H1 (cell line): ENCODE data around the gene TBCA. TPM values are rescaled to one million over a fixed set of nuclear protein-coding genes. Genes with fewer than 3 reads are reported as not detected.

ENCODE experiments used
- CTCF ChIA-PET: fragments of 300-600 bp; sonication (Branson Sonifier 250); formaldehyde crosslinking; loops from one replicate; lab custom pipeline; 2021; ENCODE audit not compliant: partially characterized antibody; lab: Charles Lee
- POLR2A ChIA-PET: fragments of 300-600 bp; sonication (Branson Sonifier 250); formaldehyde crosslinking; loops from one replicate; lab custom pipeline; 2021; ENCODE audit warnings: inconsistent platforms; ENCODE audit not compliant: partially characterized antibody; lab: Charles Lee
- DNase-seq, 2 experiments: peaks; one replicate each; pipeline versions ENCODE4 v3.0.0 to v3.0.0-alpha.2; 2010 to 2022; ENCODE audit warnings: low spot score in 2 of 2, low read depth in 1 of 2, mixed read lengths in 1 of 2
- FAIRE-seq: peaks from 2 replicates; lab custom pipeline; 2011; peaks lifted over from hg19 to GRCh38; lab: Jason Lieb, UNC
- H2AFZ ChIP-seq: 2 replicates; pipeline ENCODE4 v1.8.1; 2012; ENCODE audit warnings: low read length, inconsistent platforms
- H2AK5ac ChIP-seq: 2 replicates; pipeline ENCODE4 v1.6.1; 2013; ENCODE audit warnings: low read depth, low read length
- H2BK120ac ChIP-seq: replicated peaks from 2 replicates; pipeline ENCODE3; 2013; ENCODE audit warnings: low read depth, low read length, inconsistent platforms
- H2BK12ac ChIP-seq: 2 replicates; pipeline ENCODE4 v1.6.1; 2013; ENCODE audit warnings: low read depth, low read length
- H2BK15ac ChIP-seq: 2 replicates; pipeline ENCODE4 v1.6.1; 2013; ENCODE audit warnings: low read length
- H2BK20ac ChIP-seq: 2 replicates; pipeline ENCODE4 v1.6.1; 2013; ENCODE audit warnings: low read length
- H2BK5ac ChIP-seq: 2 replicates; pipeline ENCODE4 v1.6.1; 2013; ENCODE audit warnings: low read depth, low read length
- H3K14ac ChIP-seq: 2 replicates; pipeline ENCODE4 v1.6.1; 2013; ENCODE audit warnings: inconsistent platforms; ENCODE audit not compliant: insufficient read length
- H3K18ac ChIP-seq: 2 replicates; pipeline ENCODE4 v1.6.1; 2013; ENCODE audit warnings: low read length; ENCODE audit errors: extremely low read depth
- H3K23ac ChIP-seq: 2 replicates; pipeline ENCODE4 v1.6.1; 2013; ENCODE audit warnings: inconsistent platforms; ENCODE audit not compliant: insufficient read length
- H3K23me2 ChIP-seq: 2 replicates; pipeline ENCODE4 v1.6.1; 2013; ENCODE audit warnings: low read depth, low read length
- H3K27ac ChIP-seq: 2 replicates; pipeline ENCODE4 v1.6.1; 2011; ENCODE audit warnings: low read depth, low read length, inconsistent platforms
- H3K27me3 ChIP-seq, 4 experiments: replicated peaks in 1 of 4; 1 replicate in 1 of 4; 2 replicates in 3 of 4; pipeline versions ENCODE4 v1.6.1 to v1.8.1; 2011 to 2013; ENCODE audit warnings: low read length in 3 of 4, mild to moderate bottlenecking in 3 of 4, inconsistent platforms in 2 of 4, mixed read lengths in 2 of 4, moderate library complexity in 1 of 4; ENCODE audit not compliant: control insufficient read depth in 3 of 4, insufficient read depth in 3 of 4; ENCODE audit errors: extremely low read depth in 1 of 4
- H3K36me3 ChIP-seq, 4 experiments: 2 replicates each; pipeline versions ENCODE4 v1.6.1 to v1.8.1; 2011 to 2013; ENCODE audit warnings: mild to moderate bottlenecking in 4 of 4, low read length in 3 of 4, moderate library complexity in 2 of 4, control low read depth in 1 of 4, inconsistent platforms in 1 of 4; ENCODE audit not compliant: insufficient read depth in 4 of 4, control insufficient read depth in 2 of 4
- H3K4ac ChIP-seq: replicated peaks from 2 replicates; pipeline ENCODE3; 2013; ENCODE audit warnings: low read length, low read depth, mixed read lengths, inconsistent platforms; ENCODE audit not compliant: insufficient read length
- H3K4me1 ChIP-seq, 4 experiments: replicated peaks in 1 of 4; 1 replicate in 1 of 4; 2 replicates in 3 of 4; pipeline versions ENCODE4 v1.6.1 to v1.8.1; 2011 to 2013; ENCODE audit warnings: low read length in 3 of 4, inconsistent platforms in 2 of 4, mixed read lengths in 1 of 4; ENCODE audit not compliant: insufficient read depth in 4 of 4, control insufficient read depth in 3 of 4
- H3K4me2 ChIP-seq, 2 experiments: 2 replicates each; pipeline versions ENCODE4 v1.6.1 to v1.8.1; 2011 to 2013; ENCODE audit warnings: low read depth in 2 of 2, low read length in 2 of 2, control low read depth in 1 of 2, inconsistent platforms in 1 of 2, mild to moderate bottlenecking in 1 of 2; ENCODE audit not compliant: insufficient read depth in 1 of 2
- H3K4me3 ChIP-seq, 4 experiments: fragments of 200-600, 300-600 bp in 1 of 4; sonication (generic), shearing (Covaris generic), sonication (Bioruptor Twin) in 1 of 4; 2 replicates each; pipeline versions ENCODE4 v1.5.1 to v1.8.1; 2011 to 2016; ENCODE audit warnings: low read length in 4 of 4, low read depth in 3 of 4, control low read depth in 2 of 4, inconsistent platforms in 2 of 4, mild to moderate bottlenecking in 2 of 4, mixed read lengths in 1 of 4, moderate library complexity in 1 of 4; ENCODE audit not compliant: insufficient read depth in 2 of 4; ENCODE audit errors: extremely low read depth in 1 of 4
- H3K56ac ChIP-seq: replicated peaks from 2 replicates; pipeline ENCODE3; 2013; ENCODE audit warnings: low read depth, mild to moderate bottlenecking, mixed read lengths, low read length, inconsistent platforms; ENCODE audit not compliant: insufficient read length
- H3K79me1 ChIP-seq: 2 replicates; pipeline ENCODE4 v1.6.1; 2013; ENCODE audit warnings: low read depth, low read length, control low read depth
- H3K79me2 ChIP-seq, 2 experiments: 2 replicates each; pipeline versions ENCODE4 v1.6.1 to v1.8.1; 2012 to 2013; ENCODE audit warnings: low read length in 2 of 2, mild to moderate bottlenecking in 2 of 2, inconsistent platforms in 1 of 2; ENCODE audit not compliant: insufficient read depth in 2 of 2, control insufficient read depth in 1 of 2
- H3K9ac ChIP-seq, 4 experiments: replicated peaks in 1 of 4; 1 replicate in 1 of 4; 2 replicates in 3 of 4; pipeline versions ENCODE4 v1.6.1 to v1.8.1; 2011 to 2013; ENCODE audit warnings: low read depth in 3 of 4, low read length in 3 of 4, control low read depth in 2 of 4, mild to moderate bottlenecking in 2 of 4, moderate library complexity in 2 of 4, inconsistent platforms in 1 of 4; ENCODE audit errors: extremely low read depth in 1 of 4
- H3K9me3 ChIP-seq, 2 experiments: 2 replicates each; pipeline versions ENCODE4 v1.6.1 to v1.8.1; 2012 to 2013; ENCODE audit warnings: mild to moderate bottlenecking in 2 of 2, moderate library complexity in 2 of 2, control low read depth in 1 of 2, inconsistent platforms in 1 of 2, low read depth in 1 of 2, low read length in 1 of 2, mixed read lengths in 1 of 2; ENCODE audit not compliant: insufficient read depth in 2 of 2
- H4K20me1 ChIP-seq, 2 experiments: replicated peaks in 1 of 2; 2 replicates each; pipeline versions ENCODE3 to v1.8.1; 2011 to 2013; ENCODE audit warnings: inconsistent platforms in 2 of 2, low read length in 2 of 2, mild to moderate bottlenecking in 1 of 2; ENCODE audit not compliant: insufficient read depth in 2 of 2, control insufficient read depth in 1 of 2
- H4K5ac ChIP-seq: 2 replicates; pipeline ENCODE4 v1.6.1; 2013; ENCODE audit warnings: low read length, low read depth, mixed read lengths, inconsistent platforms; ENCODE audit not compliant: insufficient read length
- H4K8ac ChIP-seq: 2 replicates; pipeline ENCODE4 v1.8.0; 2013; ENCODE audit warnings: mild to moderate bottlenecking, moderate library complexity, low read length, inconsistent platforms; ENCODE audit not compliant: insufficient read depth; ENCODE audit errors: extremely low read depth
- H4K91ac ChIP-seq: replicated peaks from 2 replicates; pipeline ENCODE3; 2013; ENCODE audit warnings: low read length, mixed read lengths, inconsistent platforms; ENCODE audit not compliant: insufficient read length
- ATF2 ChIP-seq: IDR thresholded peaks from 2 replicates; pipeline ENCODE4 v1.6.1; 2012; ENCODE audit warnings: low read length, inconsistent platforms
- CEBPB ChIP-seq: IDR thresholded peaks from 2 replicates; pipeline ENCODE4 v1.6.1; 2012; ENCODE audit warnings: low read depth, low read length
- CREB1 ChIP-seq: IDR thresholded peaks from 2 replicates; pipeline ENCODE4 v1.6.1; 2012; ENCODE audit warnings: inconsistent platforms
- EZH2 ChIP-seq: fragments of 200-600 bp; sonication (generic); IDR thresholded peaks from 2 replicates; pipeline ENCODE4 v1.7.1; 2012; ENCODE audit warnings: low read depth, mild to moderate bottlenecking, moderate library complexity, low read length, inconsistent platforms; ENCODE audit not compliant: severe bottlenecking
- GABPA ChIP-seq: IDR thresholded peaks from 2 replicates; pipeline ENCODE4 v1.6.1; 2011; ENCODE audit warnings: mild to moderate bottlenecking, low read length, moderate library complexity, borderline replicate concordance; ENCODE audit not compliant: insufficient read depth
- SIX5 ChIP-seq: IDR thresholded peaks from 2 replicates; pipeline ENCODE4 v1.6.1; 2011; ENCODE audit warnings: mild to moderate bottlenecking, low read depth, low read length
- TBP ChIP-seq: IDR thresholded peaks from 2 replicates; pipeline ENCODE4 v1.6.1; 2011; ENCODE audit warnings: low read depth, low read length, improper control_type of control experiment
- whole genome bisulfite sequencing, 2 experiments: shearing (Covaris generic) in 1 of 2; methylation state at CpG; one replicate each; pipeline versions ENCODE4 v1.1.6 to v1.1.7; 2013 to 2015; ENCODE audit warnings: low lambda C conversion rate in 2 of 2, mixed read lengths in 2 of 2, inconsistent platforms in 1 of 2, low coverage in 1 of 2, missing lambda C conversion rate in 1 of 2; ENCODE audit not compliant: insufficient replicate concordance in 2 of 2, insufficient coverage in 1 of 2, insufficient read length in 1 of 2; ENCODE audit errors: extremely low coverage in 1 of 2, missing lambda C conversion rate in 1 of 2; 5-methylcytosine and 5-hydroxymethylcytosine counted together
- polyA plus RNA-seq, 7 experiments: library from polyadenylated mRNA; depleted of rRNA in 3 of 7; stranded (reverse) in 5 of 7; unstranded in 2 of 7; fragments of >200 nt in 5 of 7; fragments of 200-250 nt in 2 of 7; gene quantifications; 1 replicate in 5 of 7; 2 replicates in 1 of 7; 4 replicates in 1 of 7; pipeline versions ENCODE4 v1.2.1 to v1.2.3, GENCODE V29; 2011 to 2013; ENCODE audit warnings: missing spikeins in 2 of 7, mixed read lengths in 2 of 7
- total RNA-seq: library from RNA; stranded (reverse); fragmentation: NEBNext Ultra II Directional; extraction: Animal tissue kit (Norgen Biotek cat#: 25700); gene quantifications from 2 replicates; pipeline ENCODE4 v1.2.1, GENCODE V29; 2021

TBCA gene
- total and polyA plus RNA-seq, 2 of the 8 experiments (the other 6 are each of a cell fraction or from before 2014, with no cell fraction given): 55.7 to 320 TPM

- FAIRE-seq: no peak
- WGBS, 2 experiments: 82% methylated on average over 2 of the region's 2 CpGs; no CpG with 5 or more reads in 1 of the 2 experiments
- Histone ChIP-seq H3K4me2 (no peak overlapping the region), H3K79me1 (no peaks in the 10 kb centered on the region), H3K27me3 (no peaks in the 10 kb centered on the region), H3K18ac (no peak overlapping the region), H3K23me2 (no peaks in the 10 kb centered on the region), H4K91ac (no peak overlapping the region), H2BK20ac (no peak overlapping the region), H2AFZ (no peak overlapping the region), H3K79me2 (no peaks in the 10 kb centered on the region), H3K27ac (no peak overlapping the region), H4K20me1 (no peaks in the 10 kb centered on the region), H4K5ac (no peak overlapping the region), H3K9ac (no peak overlapping the region), H3K4me1 (peaks cover 0 to 4% (median 0%) of the 10 kb centered on the region in 4 experiments; a peak in 1 of 7 replicates), H3K4ac (no peak overlapping the region), H2BK12ac (no peak overlapping the region), H3K4me3 (no peak overlapping the region), H2BK15ac (no peak overlapping the region), H3K9me3 (no peaks in the 10 kb centered on the region; a peak in 1 of 4 replicates), H3K56ac (no peak overlapping the region), H3K14ac (no peak overlapping the region), H2BK120ac (no peak overlapping the region), H2AK5ac (no peak overlapping the region), H3K36me3 (no peaks in the 10 kb centered on the region), H4K8ac (no peak overlapping the region), H2BK5ac (no peak overlapping the region), H3K23ac (no peak overlapping the region)
- no peak for TF ChIP-seq CREB1
- no peak for TF ChIP-seq SIX5
- no peak for TF ChIP-seq ATF2
- TF ChIP-seq TBP: no peak
- TF ChIP-seq GABPA: no peak
- peak; percentile 71 for TF ChIP-seq CEBPB
- no peak for TF ChIP-seq EZH2
- DNase-seq: no peak
- POLR2A ChIA-PET: no interaction called here
- CTCF ChIA-PET: no interaction called here
These were observed 15.8 kb upstream of the TBCA start for GRCh38 chr5:77791926-77792325.
